ENCODE data around the gene SMCO4.
"Not testable (repeated sequence)": the region's sequence is repeated elsewhere in the genome, so short reads cannot be mapped to it uniquely, and the experiment has no call there.

Gene SMCO4

GRCh38 chr11:93543292-93543977 lies at the start of gene SMCO4:
Gene SMCO4, minus strand, starts transcription at chr11:93543391. Its CDS starts 64,202 bp downstream, at chr11:93479189.
- peak; percentile 45 for DNase-seq (ENCODE audit: low read depth)

- DNase-seq (ENCODE audit: low read depth), result no peak
These were observed 48.2 kb upstream of the SMCO4 start for GRCh38 chr11:93591247-93591898.

- DNase-seq (ENCODE audit: low read depth), result no peak
These were observed 46.2 kb upstream of the SMCO4 start for GRCh38 chr11:93589347-93589746.

- DNase-seq (ENCODE audit: low read depth), result no peak
These were observed 44.8 kb upstream of the SMCO4 start for GRCh38 chr11:93587858-93588581.

DNA sequence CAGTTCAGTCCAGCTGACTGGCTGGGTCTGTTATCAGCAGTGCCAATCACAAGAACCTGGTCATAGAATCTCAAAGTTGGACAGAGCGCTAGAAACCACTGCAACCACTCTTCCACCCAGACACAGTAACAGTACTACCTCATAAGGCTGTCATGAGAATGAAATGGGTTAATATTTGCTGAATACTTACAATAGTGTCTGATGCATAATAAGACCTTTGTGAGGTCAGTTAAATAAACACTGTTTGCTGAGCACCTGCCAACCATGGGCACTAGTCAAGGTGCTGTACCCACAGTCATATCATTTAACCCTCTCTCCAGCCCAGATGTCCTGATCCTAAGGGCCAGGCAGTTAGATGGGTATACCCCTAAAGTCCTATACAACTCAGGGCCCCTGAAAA lies 44.2 kb upstream of the SMCO4 start:
- DNase-seq (ENCODE audit: low read depth), result not testable (repeated sequence)

- no peak for DNase-seq (ENCODE audit: low read depth)
These were observed 42.6 kb upstream of the SMCO4 start for GRCh38 chr11:93585758-93586157.

GRCh38 chr11:93583490-93583889 lies 40.3 kb upstream of the SMCO4 start:
- no peak for DNase-seq (ENCODE audit: low read depth)

- no peak for DNase-seq (ENCODE audit: low read depth)
These were observed 36.1 kb upstream of the SMCO4 start for GRCh38 chr11:93579187-93579751.

DNA sequence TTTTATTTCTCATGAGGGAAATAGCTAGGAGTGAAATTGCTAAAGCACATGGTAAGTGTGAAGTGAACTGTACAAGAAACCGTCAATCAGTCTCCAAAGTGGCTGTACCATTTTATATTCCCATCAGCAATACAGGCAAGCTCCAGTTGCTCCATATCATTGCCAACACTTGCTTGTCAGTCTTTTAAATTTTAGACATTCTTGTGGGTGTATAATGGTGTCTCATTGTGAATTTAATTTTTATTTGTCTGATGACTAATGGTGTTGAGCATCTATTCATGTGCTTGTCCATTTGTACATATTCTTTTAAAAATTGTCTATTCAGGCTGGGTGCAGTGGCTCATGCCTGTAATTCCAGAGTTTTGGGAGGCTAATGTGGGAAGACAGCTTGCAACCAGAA lies 34.1 kb upstream of the SMCO4 start:
- no peak for DNase-seq (ENCODE audit: low read depth)

GRCh38 chr11:93576870-93577269 lies 33.7 kb upstream of the SMCO4 start:
- not testable (repeated sequence) for DNase-seq (ENCODE audit: low read depth)

GRCh38 chr11:93574638-93575220 lies 31.5 kb upstream of the SMCO4 start:
- no peak for DNase-seq (ENCODE audit: low read depth)

DNA sequence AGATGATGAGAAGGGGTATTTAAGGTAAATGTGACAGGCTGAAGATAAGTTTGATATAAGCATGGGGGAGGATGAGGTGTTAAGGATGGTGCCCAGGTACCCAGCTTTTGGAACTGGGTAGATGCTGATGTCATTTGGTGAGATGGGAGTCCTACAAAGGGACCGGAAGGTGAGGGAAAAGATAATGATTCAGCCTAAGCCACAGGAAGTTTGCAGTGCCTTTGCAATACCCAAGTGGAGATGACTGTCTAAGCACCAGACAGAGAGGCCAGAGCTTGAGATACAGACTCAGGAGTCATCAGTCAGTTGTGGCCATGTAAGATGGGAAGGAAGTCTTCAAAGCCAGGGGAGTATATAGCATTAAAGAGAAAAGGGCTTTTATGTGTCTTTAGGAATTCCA lies 30.0 kb upstream of the SMCO4 start:
- no peak for DNase-seq (ENCODE audit: low read depth)

DNA sequence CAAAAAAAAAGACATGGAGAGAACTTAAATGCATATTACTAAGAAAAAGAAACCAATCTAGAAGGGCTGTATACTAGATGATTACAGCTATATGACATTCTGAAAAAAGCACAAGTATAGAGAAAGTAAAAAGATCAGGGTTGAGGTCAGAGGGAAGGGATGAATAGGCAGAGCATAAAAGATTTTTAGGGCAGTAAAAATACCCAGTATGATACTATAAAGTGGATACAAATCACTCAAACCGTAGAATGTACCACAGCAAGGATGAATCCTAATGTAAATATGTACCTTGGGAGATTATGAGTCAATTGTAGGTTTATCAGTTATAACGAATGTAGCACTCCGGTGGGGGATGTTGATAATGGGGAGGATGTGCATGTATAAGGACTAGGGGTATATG lies 29.4 kb upstream of the SMCO4 start:
- DNase-seq (ENCODE audit: low read depth), result no peak

DNA sequence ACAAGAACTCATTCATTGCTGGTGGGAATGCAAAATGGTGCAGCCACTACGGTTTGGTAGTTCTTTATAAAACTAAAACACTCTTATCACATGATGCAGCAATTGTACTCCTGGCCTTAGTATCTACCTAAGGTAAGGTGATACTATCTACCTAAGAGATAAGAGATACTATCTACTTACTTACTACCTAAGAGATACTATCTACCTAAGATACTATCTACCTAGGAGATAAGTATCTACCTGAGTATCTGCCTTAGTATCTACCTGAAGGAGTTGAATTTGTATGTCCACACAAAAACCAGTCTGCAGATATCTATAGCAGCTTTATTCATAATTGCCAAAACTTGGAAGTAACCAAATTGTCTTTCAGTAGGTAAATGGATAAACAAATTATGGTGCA lies 29.0 kb upstream of the SMCO4 start:
- no peak for DNase-seq (ENCODE audit: low read depth)

- no peak for DNase-seq (ENCODE audit: low read depth)
These were observed 28.4 kb upstream of the SMCO4 start for GRCh38 chr11:93571612-93572011.

DNA sequence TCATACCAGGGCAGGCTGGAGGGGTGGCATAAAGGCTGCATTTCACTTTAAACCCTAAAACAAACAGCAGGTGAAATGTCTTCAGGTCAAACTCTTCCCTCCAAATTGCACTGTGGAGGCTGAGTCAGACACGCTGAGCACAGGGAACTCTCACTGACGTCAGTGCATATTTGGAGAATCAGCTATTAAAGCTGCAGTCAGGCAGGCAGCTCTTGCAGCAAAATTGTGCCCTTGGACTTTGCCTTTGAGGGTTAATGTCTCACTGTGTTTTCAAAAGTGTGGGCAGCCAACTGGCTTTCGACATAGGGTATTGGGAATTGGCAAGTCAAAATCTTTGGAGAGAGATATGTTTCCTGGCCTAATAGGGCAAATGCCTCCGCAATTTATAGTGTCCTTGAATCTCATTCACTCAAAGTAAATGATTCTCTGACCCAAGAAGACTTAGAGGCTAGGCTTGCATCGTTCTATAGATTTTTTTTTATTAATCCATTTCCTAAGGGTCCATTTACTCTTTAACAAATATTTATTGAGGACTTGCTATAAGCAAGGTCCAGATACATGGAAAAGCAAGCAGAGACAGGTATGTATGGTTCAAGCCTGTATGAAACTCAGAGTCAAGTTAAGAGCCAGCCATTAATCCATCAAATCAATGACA lies 27.7 kb upstream of the SMCO4 start:
- DNase-seq (ENCODE audit: low read depth), result peak; percentile 5

DNA sequence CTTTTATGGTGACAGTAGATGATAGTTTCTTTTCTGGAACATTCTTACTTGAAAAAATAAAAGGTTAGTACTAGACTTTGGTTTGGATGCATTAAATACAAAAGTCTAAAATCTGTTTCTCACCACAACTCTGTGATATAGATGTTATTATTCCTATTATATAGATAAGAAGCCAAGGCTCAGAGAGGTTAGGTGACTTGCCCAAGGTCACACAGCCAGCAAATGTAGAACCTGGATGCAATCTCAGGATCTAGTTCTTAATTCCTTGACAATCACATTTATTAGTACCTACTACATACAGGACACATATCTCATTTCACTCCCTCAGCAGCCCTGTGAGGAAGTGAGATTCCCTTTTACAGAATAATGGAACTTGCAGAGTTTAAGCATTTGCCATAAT lies 26.3 kb upstream of the SMCO4 start:
- no peak for DNase-seq (ENCODE audit: low read depth)

GRCh38 chr11:93568726-93569125 lies 25.5 kb upstream of the SMCO4 start:
- no peak for DNase-seq (ENCODE audit: low read depth)

GRCh38 chr11:93567401-93567895 lies 24.3 kb upstream of the SMCO4 start:
- DNase-seq (ENCODE audit: low read depth), result peak; percentile 9

GRCh38 chr11:93564895-93565294 lies 21.7 kb upstream of the SMCO4 start:
- no peak for DNase-seq (ENCODE audit: low read depth)

- no peak for DNase-seq (ENCODE audit: low read depth)
These were observed 20.7 kb upstream of the SMCO4 start for GRCh38 chr11:93563857-93564256.

All from fibroblast of the conjunctiva (primary cell).